GM21390 (cell line): ENCODE results near the gene PRKAR1A.

ENCODE experiments used
- ATAC-seq: cut with Tn5 transposase; IDR thresholded peaks from one replicate; pipeline ENCODE4 v1.9.1; 2021; ENCODE audit not compliant: unreplicated experiment

Gene PRKAR1A

DNA sequence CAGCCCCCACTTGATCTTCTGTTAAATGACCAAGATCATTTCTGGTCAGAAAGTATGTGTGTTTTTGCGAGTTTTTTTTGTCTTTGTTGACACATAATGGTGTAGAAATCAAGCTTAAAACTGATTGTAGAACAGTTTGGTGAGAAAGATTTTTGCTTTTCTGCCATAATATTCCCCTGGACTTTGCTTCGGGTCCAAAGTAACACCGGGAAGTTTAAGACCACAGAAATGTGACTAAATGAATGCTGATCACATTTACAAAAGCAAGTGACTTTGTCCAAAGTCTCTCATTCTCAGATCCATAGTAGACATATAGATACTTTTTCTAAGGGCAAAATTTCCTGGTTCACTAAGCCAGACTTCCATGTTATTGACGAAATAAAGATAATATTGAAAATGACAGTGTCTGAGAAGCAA is 86.3 kb downstream of the PRKAR1A start:
- ATAC-seq = no peak

DNA sequence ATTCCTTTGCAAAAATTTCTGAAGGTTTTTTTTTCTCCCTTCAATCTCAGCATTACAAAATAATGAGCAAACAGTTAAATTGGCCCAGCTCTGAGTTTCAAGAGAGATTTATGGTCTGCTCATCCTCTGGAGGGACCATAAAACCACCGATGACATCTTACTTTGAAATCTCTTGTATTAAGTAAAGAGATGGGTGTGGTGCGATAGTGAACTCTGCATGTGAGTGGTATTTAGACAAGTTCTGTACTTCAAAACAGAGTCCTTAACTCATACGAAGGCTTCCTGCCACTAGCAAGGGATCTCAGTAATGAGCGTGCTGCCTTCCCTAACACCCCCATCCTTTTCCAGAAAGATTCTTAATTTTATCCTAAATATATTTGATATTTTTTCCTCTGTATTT is 86.9 kb downstream of the PRKAR1A start:
- ATAC-seq = no peak

DNA sequence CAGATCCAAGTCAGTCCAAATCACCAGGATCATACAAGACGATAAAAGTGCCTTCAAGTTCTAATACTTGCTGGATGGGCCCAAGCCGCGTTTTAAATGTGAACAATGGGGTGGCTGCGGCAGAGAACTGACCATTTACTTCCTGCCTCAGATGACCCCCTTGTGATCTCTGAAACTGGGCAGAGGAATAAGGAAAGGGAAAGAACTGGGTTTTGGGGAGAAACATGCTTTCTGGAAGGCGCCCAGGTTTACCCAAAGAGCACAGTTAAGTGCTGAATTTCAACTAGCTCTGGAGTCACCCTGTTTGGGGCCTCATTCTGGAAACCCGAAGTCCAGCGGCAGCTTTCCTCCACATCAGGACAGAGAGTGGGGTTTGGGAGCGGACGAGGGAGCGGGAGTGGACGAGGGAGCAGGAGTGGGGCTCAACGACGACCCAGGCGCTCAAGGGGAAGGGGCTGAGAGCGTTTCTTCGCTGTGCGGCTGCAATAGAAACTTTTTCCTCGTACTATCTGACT is 87.4 kb downstream of the PRKAR1A start:
- ATAC-seq = no peak

DNA sequence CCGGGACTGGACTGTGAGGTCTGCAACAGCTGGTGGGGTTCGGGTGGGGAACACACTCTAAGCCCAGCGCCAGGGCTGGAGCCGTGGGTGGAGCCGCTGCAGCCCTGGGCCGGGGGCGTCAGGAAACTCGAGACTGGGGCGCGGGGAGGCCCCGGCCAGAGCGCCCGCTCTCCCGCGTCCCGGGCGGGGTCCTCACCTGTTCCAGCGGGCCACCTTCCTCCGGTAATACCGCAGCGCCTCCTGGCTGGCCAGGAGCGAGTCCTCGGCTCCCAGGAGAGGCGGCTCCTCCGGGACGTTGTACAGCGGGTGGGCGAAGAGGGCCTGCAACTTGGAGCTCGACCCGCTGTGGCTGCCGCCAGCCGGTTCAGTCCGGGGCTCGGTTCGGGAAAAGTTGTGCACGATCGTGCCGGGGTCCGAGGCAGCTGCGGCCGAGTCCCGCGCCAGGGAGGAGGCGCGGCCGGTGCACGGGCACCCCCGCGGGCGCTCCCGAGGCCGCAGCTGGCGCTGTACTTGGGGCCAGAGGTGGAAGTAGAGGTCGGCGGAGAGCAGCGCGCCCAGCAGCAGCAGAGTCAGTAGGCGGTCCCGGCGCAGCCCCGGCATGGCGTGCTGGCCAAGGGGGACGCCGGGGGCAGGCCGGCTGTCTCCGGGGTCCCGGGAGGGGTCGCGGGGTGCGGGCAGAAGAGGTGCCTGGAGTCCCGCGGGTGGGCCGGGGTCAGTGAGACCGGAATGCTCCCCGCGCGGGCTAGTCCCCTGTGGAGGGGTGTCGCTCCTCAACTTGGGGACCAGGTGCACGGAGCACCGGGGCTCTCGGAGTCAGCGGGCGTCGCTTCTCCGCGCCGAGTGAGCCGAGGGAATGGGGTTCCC is 88.1 kb downstream of the PRKAR1A start:
- ATAC-seq = no peak
